Smooth muscle cell (in vitro differentiated cells): ENCODE measurements around the gene ARHGEF17. TPM values are rescaled to one million over a fixed set of nuclear protein-coding genes. Genes with fewer than 3 reads are reported as not detected.
A peak's percentile ranks its signal among the peaks of the same experiment; 100 is the strongest.

Experiments
- DNase-seq: peaks from one replicate; lab custom pipeline; 2025; ENCODE audit not compliant: unreplicated experiment; lab: John Stamatoyannopoulos, UW
- H2AFZ ChIP-seq: fragments of 200-600 bp; sonication (generic); 2 replicates; pipeline ENCODE4 v1.6.0; 2016; ENCODE audit warnings: antibody characterized with exemption, low read depth, mild to moderate bottlenecking
- H3F3A ChIP-seq: fragments of 200-600 bp; sonication (generic); 2 replicates; pipeline ENCODE4 v1.6.0; 2017; ENCODE audit warnings: antibody characterized with exemption, low read depth
- H3K27ac ChIP-seq: fragments of 200-600 bp; sonication (generic); 2 replicates; pipeline ENCODE4 v1.5.1; 2016; ENCODE audit warnings: low read depth, mild to moderate bottlenecking
- H3K27me3 ChIP-seq: fragments of 200-600 bp; sonication (generic); 2 replicates; pipeline ENCODE4 v1.6.1; 2016; ENCODE audit warnings: low read depth, mild to moderate bottlenecking
- H3K36me3 ChIP-seq: fragments of 200-600 bp; sonication (generic); 2 replicates; pipeline ENCODE4 v1.5.1; 2016; ENCODE audit warnings: low read depth
- H3K4me1 ChIP-seq: fragments of 200-600 bp; sonication (generic); 2 replicates; pipeline ENCODE4 v1.5.1; 2016; ENCODE audit warnings: low read depth
- H3K4me2 ChIP-seq: fragments of 200-600 bp; sonication (generic); 2 replicates; pipeline ENCODE4 v1.6.0; 2016; ENCODE audit warnings: mild to moderate bottlenecking
- H3K4me3 ChIP-seq: fragments of 200-600 bp; sonication (generic); 2 replicates; pipeline ENCODE4 v1.5.1; 2016; ENCODE audit warnings: mild to moderate bottlenecking
- H3K79me2 ChIP-seq: fragments of 200-600 bp; sonication (generic); 2 replicates; pipeline ENCODE4 v1.6.0; 2016; ENCODE audit warnings: low read depth, mild to moderate bottlenecking
- H3K9ac ChIP-seq: fragments of 200-600 bp; sonication (generic); 2 replicates; pipeline ENCODE4 v1.6.0; 2016; ENCODE audit warnings: low read depth
- H3K9me3 ChIP-seq: fragments of 200-600 bp; sonication (generic); replicated peaks from 2 replicates; pipeline ENCODE4 v1.5.1; 2016; ENCODE audit warnings: low read depth
- H4K20me1 ChIP-seq: fragments of 200-600 bp; sonication (generic); 2 replicates; pipeline ENCODE4 v1.6.0; 2016; ENCODE audit warnings: low read depth
- CTCF ChIP-seq: fragments of 200-600 bp; sonication (generic); IDR thresholded peaks from 2 replicates; pipeline ENCODE4 v1.5.1; 2017; ENCODE audit warnings: borderline replicate concordance, mild to moderate bottlenecking, antibody characterized with exemption; ENCODE audit not compliant: insufficient read depth, poor library complexity, severe bottlenecking
- WGBS: methylation state at CpG from one replicate; pipeline ENCODE4 v1.1.7; 2016; ENCODE audit warnings: low lambda C conversion rate; 5-methylcytosine and 5-hydroxymethylcytosine counted together
- polyA plus RNA-seq: library from polyadenylated mRNA; unstranded; fragments of >200 nt; fragmentation: Nextera tagmentation; extraction: Ambion mirVana; gene quantifications from 2 replicates; pipeline ENCODE4 v1.2.1, GENCODE V29; 2016
- total RNA-seq: library from RNA; depleted of rRNA; stranded (reverse); fragments of >200 nt; gene quantifications from 2 replicates; pipeline ENCODE4 v1.2.3, GENCODE V29; 2014

ARHGEF17 gene
- total and polyA plus RNA-seq, 2 experiments from 2014 or later: 18.0 to 27.8 TPM

- Histone ChIP-seq H3K4me3 (no peak overlapping the region), H3K27me3 (no peaks in the 10 kb centered on the region), H3K79me2 (no peaks in the 10 kb centered on the region), H3K27ac (peak overlapping the region; percentile 93), H3K9ac (peak overlapping the region; percentile 76), H4K20me1 (no peaks in the 10 kb centered on the region), H3F3A (peaks cover 20% of the 10 kb centered on the region), H3K9me3 (no peaks in the 10 kb centered on the region), H3K4me2 (peak overlapping the region; percentile 56), H2AFZ (no peak overlapping the region), H3K4me1 (peaks cover 27% of the 10 kb centered on the region), H3K36me3 (no peaks in the 10 kb centered on the region)
- no peak for DNase-seq
- 74% methylated on average over 2 of the region's 2 CpGs for WGBS
- TF ChIP-seq CTCF: no peak
Measured at GRCh38 chr11:73413256-73413655, 105.2 kb downstream of the ARHGEF17 start.

GRCh38 chr11:73414977-73415651, 107.0 kb downstream of the ARHGEF17 start:
- Histone ChIP-seq H3F3A (peaks cover 24% of the 10 kb centered on the region), H3K36me3 (no peaks in the 10 kb centered on the region), H4K20me1 (no peaks in the 10 kb centered on the region), H3K9me3 (no peaks in the 10 kb centered on the region), H3K27ac (peak overlapping the region; percentile 93), H3K79me2 (no peaks in the 10 kb centered on the region), H3K9ac (peak overlapping the region; percentile 76), H3K27me3 (no peaks in the 10 kb centered on the region), H3K4me1 (peaks cover 27% of the 10 kb centered on the region), H3K4me2 (peak overlapping the region; percentile 56), H2AFZ (no peak overlapping the region), H3K4me3 (no peak overlapping the region)
- 0% methylated on average over 1 of the region's 1 CpG for WGBS
- no peak for DNase-seq
- TF ChIP-seq CTCF: no peak

GRCh38 chr11:73415854-73416615, 108.0 kb downstream of the ARHGEF17 start:
- Histone ChIP-seq H3K4me3 (no peak overlapping the region), H2AFZ (no peak overlapping the region), H3F3A (peaks cover 24% of the 10 kb centered on the region), H3K36me3 (no peaks in the 10 kb centered on the region), H3K9me3 (no peaks in the 10 kb centered on the region), H4K20me1 (no peaks in the 10 kb centered on the region), H3K4me2 (peak overlapping the region; percentile 56), H3K9ac (peak overlapping the region; percentile 76), H3K4me1 (peaks cover 27% of the 10 kb centered on the region), H3K27me3 (no peaks in the 10 kb centered on the region), H3K27ac (peak overlapping the region; percentile 93), H3K79me2 (no peaks in the 10 kb centered on the region)
- TF ChIP-seq CTCF: no peak
- WGBS: 40% methylated on average over 4 of the region's 4 CpGs
- no peak for DNase-seq
